AG04450 (cell line): Measurements from ENCODE around the gene RFLNA. TPM values are rescaled to one million over a fixed set of nuclear protein-coding genes. Genes with fewer than 3 reads are reported as not detected.

Source experiments
- CTCF ChIA-PET: fragments of 300-600, 350-600 bp; formaldehyde crosslinking; extraction: SDS; loops from one replicate; lab custom pipeline; 2022; ENCODE audit warnings: antibody characterized with exemption, inconsistent platforms; lab: Charles Lee
- POLR2A ChIA-PET: fragments of 350-600 bp; formaldehyde crosslinking; extraction: SDS; loops from one replicate; lab custom pipeline; 2021; ENCODE audit warnings: antibody characterized with exemption, inconsistent platforms; lab: Yijun Ruan, JAX
- DNase-seq: peaks from one replicate; pipeline ENCODE4 v3.0.0-alpha.2; 2011; ENCODE audit warnings: low read depth, low spot score
- H3K27ac ChIP-seq: one replicate; pipeline ENCODE4 v1.5.1; 2012; ENCODE audit warnings: low read depth, low read length, control low read depth
- H3K27me3 ChIP-seq: one replicate; pipeline ENCODE4 v1.6.0; 2012; ENCODE audit warnings: low read length; ENCODE audit not compliant: control insufficient read depth, insufficient read depth
- H3K4me3 ChIP-seq: 2 replicates; pipeline ENCODE4 v1.5.1; 2011; ENCODE audit warnings: mild to moderate bottlenecking, low read depth, low read length, control low read depth
- H3K9me3 ChIP-seq: 2 replicates; pipeline ENCODE4 v1.5.1; 2012; ENCODE audit warnings: low read length; ENCODE audit not compliant: control insufficient read depth, insufficient read depth
- CTCF ChIP-seq: IDR thresholded peaks from 2 replicates; pipeline ENCODE4 v1.5.1; 2011; ENCODE audit warnings: low read depth, low read length, control low read depth, inconsistent platforms
- polyA plus RNA-seq: library from polyadenylated mRNA; depleted of rRNA; stranded (reverse); fragments of >200 nt; gene quantifications from 2 replicates; pipeline ENCODE4 v1.2.3, GENCODE V29; 2011

The RFLNA gene
- polyA plus RNA-seq, 1 experiment, result not detected

- H3K4me3 ChIP-seq, result no peak overlapping the region
- no peak for DNase-seq
- CTCF ChIA-PET, result no interaction called here
- POLR2A ChIA-PET, result no interaction called here
- H3K27ac ChIP-seq, result no peak overlapping the region
- TF ChIP-seq CTCF, result no peak
- no peaks in the 10 kb centered on the region; the same call in 1 of the 2 replicates for H3K9me3 ChIP-seq
- peaks cover 42% of the 10 kb centered on the region for H3K27me3 ChIP-seq
Observed at GRCh38 chr12:124254126-124254525, 40.8 kb upstream of the RFLNA start.

GRCh38 chr12:124259154-124260066 is 35.5 kb upstream of the RFLNA start:
- no peak overlapping the region for H3K4me3 ChIP-seq
- ChIA-PET POLR2A (no interaction called here), CTCF (no interaction called here)
- H3K27me3 ChIP-seq, result peaks cover 49% of the 10 kb centered on the region
- no peak for DNase-seq
- H3K27ac ChIP-seq, result no peak overlapping the region
- no peak for TF ChIP-seq CTCF
- H3K9me3 ChIP-seq, result no peaks in the 10 kb centered on the region; the same call in 1 of the 2 replicates

- no peak for DNase-seq
- Histone ChIP-seq H3K27me3 (peaks cover 37% of the 10 kb centered on the region), H3K9me3 (no peaks in the 10 kb centered on the region; the same call in 1 of the 2 replicates), H3K27ac (no peak overlapping the region), H3K4me3 (no peak overlapping the region)
- ChIA-PET CTCF (interaction anchor here (0.6 kb wide), 1 partner anchor 28 kb away, joined by 3 read pairs; no protein-coding TSS in a partner anchor), POLR2A (no interaction called here)
- no peak for TF ChIP-seq CTCF
Observed at GRCh38 chr12:124261885-124262284, 33.0 kb upstream of the RFLNA start.

GRCh38 chr12:124264089-124264795 is 30.7 kb upstream of the RFLNA start:
- no peak for TF ChIP-seq CTCF

GRCh38 chr12:124264879-124265278 is 30.0 kb upstream of the RFLNA start:
- TF ChIP-seq CTCF, result no peak
- ChIA-PET CTCF (no interaction called here), POLR2A (no interaction called here)
- peaks cover 24% of the 10 kb centered on the region for H3K27me3 ChIP-seq
- no peak for DNase-seq
- no peak overlapping the region for H3K4me3 ChIP-seq
- no peaks in the 10 kb centered on the region; the same call in 1 of the 2 replicates for H3K9me3 ChIP-seq
- H3K27ac ChIP-seq, result no peak overlapping the region

More at GRCh38 chr12:124264089-124264795, 30.7 kb upstream of the RFLNA start:
- H3K9me3 ChIP-seq, result no peaks in the 10 kb centered on the region; the same call in 1 of the 2 replicates
- no peak overlapping the region for H3K4me3 ChIP-seq
- ChIA-PET POLR2A (no interaction called here), CTCF (no interaction called here)
- H3K27ac ChIP-seq, result no peak overlapping the region
- DNase-seq, result no peak
- H3K27me3 ChIP-seq, result peaks cover 31% of the 10 kb centered on the region
